Adrenal gland (tissue), 12 donors: Measurements from ENCODE around the gene LHFPL2. TPM values are rescaled to one million over a fixed set of nuclear protein-coding genes. Genes with fewer than 3 reads are reported as not detected.

Experiments used
- DNase-seq, 7 donors: peaks; one replicate each; pipeline ENCODE4 v3.0.0-alpha.2; 2019 to 2020
- H3K27ac ChIP-seq, 5 donors: fragments of 200-600 bp; sonication (generic) in 4 of 5; 1 replicate in 3 of 5; 2 replicates in 2 of 5; pipeline versions ENCODE4 v1.5.1 to v1.8.0; 2016 to 2020; ENCODE audit warnings: mild to moderate bottlenecking in 1 of 5
- H3K27me3 ChIP-seq: fragments of 200-600 bp; 2 replicates; pipeline ENCODE4 v1.8.0; 2021
- H3K36me3 ChIP-seq, 2 donors: fragments of 200-600 bp; replicated peaks in 1 of 2; 1 replicate in 1 of 2; 2 replicates in 1 of 2; pipeline versions ENCODE4 v1.5.1 to v1.8.0; 2018 to 2022
- H3K4me1 ChIP-seq, 2 donors: fragments of 200-600 bp; replicated peaks in 1 of 2; 1 replicate in 1 of 2; 2 replicates in 1 of 2; pipeline versions ENCODE4 v1.5.1 to v1.8.0; 2018 to 2021
- H3K4me3 ChIP-seq, 4 donors: fragments of 200-600 bp; sonication (generic) in 3 of 4; one replicate each; pipeline ENCODE4 v1.5.1; 2016 to 2018
- H3K9me3 ChIP-seq, 3 donors: fragments of 200-600 bp; sonication (generic) in 1 of 3; replicated peaks in 1 of 3; 1 replicate in 2 of 3; 2 replicates in 1 of 3; pipeline versions ENCODE4 v1.5.1 to v1.8.0; 2016 to 2021
- POLR2A ChIP-seq, 2 donors: fragments of 450-650 bp; IDR thresholded peaks; one replicate each; pipeline ENCODE4 v1.6.1; 2017; ENCODE audit warnings: antibody characterized with exemption in 2 of 2, mild to moderate bottlenecking in 2 of 2, moderate library complexity in 1 of 2
- WGBS, 4 donors: extraction: QIAGEN DNeasy Blood & Tissue Kit in 2 of 4; methylation state at CpG; one replicate each; pipeline versions ENCODE4 v1.1.5 to v1.1.7; 2013 to 2017; 5-methylcytosine and 5-hydroxymethylcytosine counted together
- intact Hi-C, 2 donors: fragments of 100-400 bp; cut with DNase I; formaldehyde crosslinking; loops; one replicate each; pipeline versions ENCODE4 v1.14.1 to v1.15.0; 2022 to 2023
- polyA plus RNA-seq, 3 donors: library from polyadenylated mRNA; stranded (reverse); fragments of 200-250 nt in 2 of 3; fragments of 350-450 nt in 1 of 3; fragmentation: Illumina TruSeq in 1 of 3; extraction: RNeasy Lipid Tissue Mini Kit (QIAGEN cat#74804) in 1 of 3; gene quantifications; one replicate each; pipeline ENCODE4 v1.2.3, GENCODE V29; 2013 to 2014
- total RNA-seq, 9 donors: library from RNA; depleted of rRNA in 4 of 9; stranded (reverse); fragments of >200 nt in 4 of 9; fragments of 120-200 nt in 1 of 9; fragmentation: NEBNext Ultra II Directional in 1 of 9; extraction: Animal tissue kit (Norgen Biotek cat#: 25700) in 1 of 9; gene quantifications; one replicate each; pipeline versions ENCODE4 v1.1.0 to v1.2.4, GENCODE V29; 2013 to 2023
- TF ChIP-seq, protein P1 (sequence below), 6 experiments: fragments of 450-650 bp in 4 of 6; fragments of 200-600 bp in 2 of 6; sonication (generic) in 1 of 6; IDR thresholded peaks; 1 replicate in 5 of 6; 2 replicates in 1 of 6; pipeline versions ENCODE4 v1.5.1 to v1.8.0; 2016 to 2021; ENCODE audit warnings: antibody characterized with exemption in 6 of 6, mild to moderate bottlenecking in 2 of 6, moderate library complexity in 1 of 6
- donor health status: healthy with polysubstance abuse.
- donor health status: Bipolar disorder and iron deficiency.
- donor health status: DM: yes; HTN: yes; CAD: no.
- donor health status: DM: no; HTN: no; CAD: no.
- donor health status: DM: no; HTN: no; CAD: no.
- donor health status: DM: yes; HTN: yes; CAD: no.

LHFPL2 gene
- total and polyA plus RNA-seq, 12 donors: 8.0 to 68.4 (median 44.9) TPM

- intact Hi-C loops: loop anchor here in 1 of 2 donors (10.0 kb wide), 1 partner anchor 99 kb away; the partner anchor contains the start of gene LHFPL2
- no peak for DNase-seq
- Histone ChIP-seq H3K27me3 (no peaks in the 10 kb centered on the region), H3K4me1 (peaks cover 27 to 57% of the 10 kb centered on the region in 2 donors), H3K36me3 (no peaks in the 10 kb centered on the region), H3K27ac (no peak overlapping the region), H3K4me3 (no peak overlapping the region), H3K9me3 (no peaks in the 10 kb centered on the region)
- WGBS, 4 donors: 86 to 92% (median 90%) methylated on average over 7 of the region's 7 CpGs
- no peak for TF ChIP-seq POLR2A (IDR thresholded peaks at IDR 0.05)
- TF ChIP-seq, protein P1, sequence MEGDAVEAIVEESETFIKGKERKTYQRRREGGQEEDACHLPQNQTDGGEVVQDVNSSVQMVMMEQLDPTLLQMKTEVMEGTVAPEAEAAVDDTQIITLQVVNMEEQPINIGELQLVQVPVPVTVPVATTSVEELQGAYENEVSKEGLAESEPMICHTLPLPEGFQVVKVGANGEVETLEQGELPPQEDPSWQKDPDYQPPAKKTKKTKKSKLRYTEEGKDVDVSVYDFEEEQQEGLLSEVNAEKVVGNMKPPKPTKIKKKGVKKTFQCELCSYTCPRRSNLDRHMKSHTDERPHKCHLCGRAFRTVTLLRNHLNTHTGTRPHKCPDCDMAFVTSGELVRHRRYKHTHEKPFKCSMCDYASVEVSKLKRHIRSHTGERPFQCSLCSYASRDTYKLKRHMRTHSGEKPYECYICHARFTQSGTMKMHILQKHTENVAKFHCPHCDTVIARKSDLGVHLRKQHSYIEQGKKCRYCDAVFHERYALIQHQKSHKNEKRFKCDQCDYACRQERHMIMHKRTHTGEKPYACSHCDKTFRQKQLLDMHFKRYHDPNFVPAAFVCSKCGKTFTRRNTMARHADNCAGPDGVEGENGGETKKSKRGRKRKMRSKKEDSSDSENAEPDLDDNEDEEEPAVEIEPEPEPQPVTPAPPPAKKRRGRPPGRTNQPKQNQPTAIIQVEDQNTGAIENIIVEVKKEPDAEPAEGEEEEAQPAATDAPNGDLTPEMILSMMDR (IDR thresholded peaks at IDR 0.05): no peak
These were observed 103.2 kb downstream of the LHFPL2 start for GRCh38 chr5:78545406-78545805.

DNA sequence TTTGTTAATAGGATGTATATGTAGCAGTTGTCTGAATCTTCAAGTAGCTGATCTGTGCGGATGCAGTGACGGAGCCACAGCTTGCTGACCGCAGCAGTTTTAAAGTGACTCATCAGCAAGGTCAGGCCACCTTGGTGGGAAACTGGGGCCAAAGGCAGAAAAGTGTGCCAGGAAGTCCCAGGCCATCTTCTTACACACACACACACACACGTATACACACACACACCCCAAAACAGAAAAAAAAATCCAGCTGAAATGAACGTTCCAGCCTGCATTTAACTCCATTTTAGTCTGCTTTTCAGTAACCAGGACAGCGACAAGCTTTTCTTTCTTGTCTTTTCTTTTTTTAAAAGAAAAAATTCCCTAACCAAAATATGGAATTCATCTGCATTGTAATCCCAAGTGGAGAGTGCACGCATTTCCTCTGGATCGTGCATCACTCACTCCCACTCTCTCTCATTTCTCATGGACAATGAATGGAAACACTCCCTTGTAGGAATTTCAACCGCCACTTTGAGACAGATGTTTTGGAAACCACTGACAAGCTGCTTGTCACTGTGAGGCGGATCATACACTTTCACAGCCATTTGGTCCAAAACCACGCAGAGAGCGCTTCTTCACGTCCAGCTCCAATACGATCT is 103.9 kb downstream of the LHFPL2 start:
- Histone ChIP-seq H3K27me3 (no peaks in the 10 kb centered on the region), H3K36me3 (no peaks in the 10 kb centered on the region), H3K4me3 (no peak overlapping the region), H3K9me3 (no peaks in the 10 kb centered on the region), H3K4me1 (peaks cover 27 to 60% of the 10 kb centered on the region in 2 donors), H3K27ac (no peak overlapping the region)
- TF ChIP-seq POLR2A (IDR thresholded peaks at IDR 0.05): no peak
- TF ChIP-seq, protein P1 (IDR thresholded peaks at IDR 0.05): no peak
- peak in 6 of 7 donors; percentile 54 to 81 (median 63) for DNase-seq
- intact Hi-C loops: loop anchor here in 1 of 2 donors (10.0 kb wide), 1 partner anchor 100 kb away; the partner anchor contains the start of gene LHFPL2
- WGBS, 4 donors: 64 to 69% (median 65%) methylated on average over 14 of the region's 14 CpGs

- Histone ChIP-seq H3K27me3 (no peaks in the 10 kb centered on the region), H3K4me3 (no peak overlapping the region), H3K9me3 (no peaks in the 10 kb centered on the region), H3K27ac (no peak overlapping the region), H3K4me1 (peaks cover 27 to 60% of the 10 kb centered on the region in 2 donors), H3K36me3 (no peaks in the 10 kb centered on the region)
- DNase-seq: peak in 1 of 7 donors; percentile 47
- 55 to 77% methylated on average over 1 of the region's 1 CpG; no CpG with 5 or more reads in 2 of the 4 donors for WGBS, 4 donors
- TF ChIP-seq, protein P1 (IDR thresholded peaks at IDR 0.05): no peak
- TF ChIP-seq POLR2A (IDR thresholded peaks at IDR 0.05): no peak
- intact Hi-C loops: loop anchor here in 1 of 2 donors (10.0 kb wide), 1 partner anchor 101 kb away; the partner anchor contains the start of gene LHFPL2
These were observed 104.7 kb downstream of the LHFPL2 start for GRCh38 chr5:78543916-78544315.

- peak in 1 of 7 donors; percentile 35 for DNase-seq
- H3K4me1 ChIP-seq: peaks cover 27 to 57% of the 10 kb centered on the region in 2 donors
- no peak overlapping the region for H3K27ac ChIP-seq
- no peaks in the 10 kb centered on the region for H3K9me3 ChIP-seq
- intact Hi-C loops: loop anchor here in 1 of 2 donors (10.0 kb wide), 1 partner anchor 102 kb away; the partner anchor contains the start of gene LHFPL2
- TF ChIP-seq POLR2A (IDR thresholded peaks at IDR 0.05): no peak
- TF ChIP-seq, protein P1 (IDR thresholded peaks at IDR 0.05): no peak
- WGBS, 4 donors: 84 to 94% (median 91%) methylated on average over 4 of the region's 4 CpGs
- H3K27me3 ChIP-seq: no peaks in the 10 kb centered on the region
- H3K36me3 ChIP-seq: no peaks in the 10 kb centered on the region
- no peak overlapping the region for H3K4me3 ChIP-seq
These were observed 105.3 kb downstream of the LHFPL2 start for GRCh38 chr5:78543292-78543691.
